BLaER1 (cell line): ENCODE data around the gene LRR1.
"Not testable (repeated sequence)": the region's sequence is repeated elsewhere in the genome, so short reads cannot be mapped to it uniquely, and the experiment has no call there.

Source experiments
- H3K27ac ChIP-seq: shearing (Covaris generic); formaldehyde crosslinking; 2 replicates; pipeline ENCODE4 v1.8.1; 2022
- H3K27me3 ChIP-seq: shearing (Covaris generic); formaldehyde crosslinking; 2 replicates; pipeline ENCODE4 v1.8.1; 2022
- H3K36me3 ChIP-seq: shearing (Covaris generic); formaldehyde crosslinking; 2 replicates; pipeline ENCODE4 v1.8.1; 2022
- H3K4me1 ChIP-seq: shearing (Covaris generic); formaldehyde crosslinking; 2 replicates; pipeline ENCODE4 v1.8.1; 2022
- H3K4me2 ChIP-seq: shearing (Covaris generic); formaldehyde crosslinking; 2 replicates; pipeline ENCODE4 v1.8.1; 2022
- H3K4me3 ChIP-seq: shearing (Covaris generic); formaldehyde crosslinking; 2 replicates; pipeline ENCODE4 v1.8.1; 2022
- H3K9ac ChIP-seq: shearing (Covaris generic); formaldehyde crosslinking; 2 replicates; pipeline ENCODE4 v1.8.1; 2022
- H3K9me3 ChIP-seq: shearing (Covaris generic); formaldehyde crosslinking; 2 replicates; pipeline ENCODE4 v1.8.1; 2022
- H4K20me1 ChIP-seq: shearing (Covaris generic); formaldehyde crosslinking; 2 replicates; pipeline ENCODE4 v1.8.1; 2022
- Cebpa-rat ChIP-seq: shearing (Covaris generic); IDR thresholded peaks from 2 replicates; pipeline ENCODE4 v1.8.1; 2022

The LRR1 gene

GRCh38 chr14:49614196-49614595 is 15.5 kb downstream of the LRR1 start:
- TF ChIP-seq Cebpa-rat, result no peak
- H4K20me1 ChIP-seq, result peaks cover 36% of the 10 kb centered on the region
- H3K4me1 ChIP-seq, result peaks cover 22% of the 10 kb centered on the region
- H3K36me3 ChIP-seq, result peaks cover 74% of the 10 kb centered on the region
- H3K27ac ChIP-seq, result no peak overlapping the region
- H3K27me3 ChIP-seq, result no peaks in the 10 kb centered on the region
- no peak overlapping the region for H3K4me2 ChIP-seq
- no peak overlapping the region for H3K9ac ChIP-seq
- no peaks in the 10 kb centered on the region for H3K9me3 ChIP-seq
- H3K4me3 ChIP-seq, result no peak overlapping the region

DNA sequence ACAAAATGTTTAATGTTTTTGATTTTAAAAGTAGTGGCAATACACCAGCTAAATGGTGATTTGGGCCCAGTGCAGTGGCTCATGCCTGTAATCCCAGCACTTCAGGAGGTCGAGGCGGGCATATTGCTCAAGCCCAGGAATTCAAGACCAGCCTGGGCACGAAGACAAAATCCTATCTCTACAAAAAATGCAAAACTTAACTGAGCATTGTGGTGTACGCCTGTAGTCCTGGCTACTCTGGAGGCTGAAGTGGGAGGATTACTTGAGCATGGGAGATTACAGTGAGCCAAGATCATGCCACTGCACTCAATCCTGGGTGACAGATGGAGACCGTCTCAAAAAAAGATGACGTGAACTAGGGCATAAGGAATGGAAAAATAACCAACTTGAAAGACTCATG is 17.0 kb downstream of the LRR1 start:
- H4K20me1 ChIP-seq, result peaks cover 47% of the 10 kb centered on the region
- no peak overlapping the region for H3K9ac ChIP-seq
- H3K4me1 ChIP-seq, result peaks cover 27% of the 10 kb centered on the region
- no peak overlapping the region for H3K4me2 ChIP-seq
- H3K36me3 ChIP-seq, result peaks cover 60% of the 10 kb centered on the region
- no peak overlapping the region for H3K27ac ChIP-seq
- H3K27me3 ChIP-seq, result no peaks in the 10 kb centered on the region
- no peak for TF ChIP-seq Cebpa-rat
- no peak overlapping the region for H3K4me3 ChIP-seq
- no peaks in the 10 kb centered on the region for H3K9me3 ChIP-seq

- Histone ChIP-seq H3K4me1 (peaks cover 44% of the 10 kb centered on the region), H3K36me3 (peaks cover 49% of the 10 kb centered on the region), H3K27me3 (no peaks in the 10 kb centered on the region), H3K4me3 (no peak overlapping the region), H3K9me3 (no peaks in the 10 kb centered on the region), H4K20me1 (peaks cover 67% of the 10 kb centered on the region), H3K27ac (no peak overlapping the region), H3K9ac (no peak overlapping the region), H3K4me2 (peak overlapping the region; percentile 89)
- no peak for TF ChIP-seq Cebpa-rat
Measured at GRCh38 chr14:49617852-49618519, 19.2 kb downstream of the LRR1 start.

DNA sequence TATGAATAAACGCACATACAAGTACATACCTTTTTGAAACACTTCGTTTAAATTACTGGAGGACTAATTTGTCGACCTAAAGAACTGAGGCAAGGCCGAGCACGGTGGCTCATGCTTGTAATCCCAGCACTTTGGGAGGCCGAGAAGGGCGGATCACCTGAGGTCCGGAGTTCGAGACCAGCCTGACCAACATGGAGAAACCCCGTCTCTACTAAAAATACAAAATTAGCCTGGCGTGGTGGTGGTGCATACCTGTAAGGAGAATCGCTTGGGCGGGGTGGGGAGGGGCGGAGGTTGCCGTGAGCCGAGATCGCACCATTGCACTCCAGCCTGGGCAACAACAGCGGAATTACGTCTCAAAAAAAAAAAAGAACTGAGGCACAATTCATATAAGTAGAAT is 20.5 kb downstream of the LRR1 start:
- not testable (repeated sequence) for H3K27me3 ChIP-seq, H3K9me3 ChIP-seq
- Histone ChIP-seq H3K9ac (peak overlapping the region; percentile 96), H3K4me2 (peak overlapping the region; percentile 89), H3K4me3 (peak overlapping the region; percentile 85), H3K4me1 (peaks cover 57% of the 10 kb centered on the region), H3K36me3 (peaks cover 55% of the 10 kb centered on the region), H3K27ac (0 out of 2 replicates have a peak overlapping the region, but pooled peaks have one; percentile 95), H4K20me1 (peaks cover 80% of the 10 kb centered on the region)

GRCh38 chr14:49619730-49620129 is 21.0 kb downstream of the LRR1 start:
- TF ChIP-seq Cebpa-rat, result no peak
- Histone ChIP-seq H4K20me1 (peaks cover 84% of the 10 kb centered on the region), H3K9ac (peak overlapping the region; percentile 96), H3K9me3 (no peaks in the 10 kb centered on the region), H3K4me3 (peak overlapping the region; percentile 85), H3K27ac (peak overlapping the region; percentile 95), H3K27me3 (no peaks in the 10 kb centered on the region), H3K36me3 (peaks cover 57% of the 10 kb centered on the region), H3K4me1 (peaks cover 61% of the 10 kb centered on the region), H3K4me2 (peak overlapping the region; percentile 89)

GRCh38 chr14:49620182-49621113 is 21.7 kb downstream of the LRR1 start, which contains the start of the genes MGAT2 and RPL36AL:
TSS of gene MGAT2 (plus strand) at chr14:49620799. CDS start at chr14:49621269, 470 bp downstream.
TSS of gene RPL36AL (minus strand) at chr14:49620626. CDS start at chr14:49619104, 1,522 bp downstream.
- Histone ChIP-seq H3K9me3 (no peaks in the 10 kb centered on the region), H4K20me1 (peaks cover 91% of the 10 kb centered on the region), H3K4me1 (peaks cover 61% of the 10 kb centered on the region), H3K4me2 (peak within 1 kb of the TSS; percentile 94), H3K27me3 (no peaks in the 10 kb centered on the region), H3K9ac (peak within 1 kb of the TSS; percentile 96), H3K4me3 (peak within 1 kb of the TSS; percentile 85), H3K27ac (peak within 1 kb of the TSS; percentile 95), H3K36me3 (peaks cover 50% of the 10 kb centered on the region)
- no peak for TF ChIP-seq Cebpa-rat

DNA sequence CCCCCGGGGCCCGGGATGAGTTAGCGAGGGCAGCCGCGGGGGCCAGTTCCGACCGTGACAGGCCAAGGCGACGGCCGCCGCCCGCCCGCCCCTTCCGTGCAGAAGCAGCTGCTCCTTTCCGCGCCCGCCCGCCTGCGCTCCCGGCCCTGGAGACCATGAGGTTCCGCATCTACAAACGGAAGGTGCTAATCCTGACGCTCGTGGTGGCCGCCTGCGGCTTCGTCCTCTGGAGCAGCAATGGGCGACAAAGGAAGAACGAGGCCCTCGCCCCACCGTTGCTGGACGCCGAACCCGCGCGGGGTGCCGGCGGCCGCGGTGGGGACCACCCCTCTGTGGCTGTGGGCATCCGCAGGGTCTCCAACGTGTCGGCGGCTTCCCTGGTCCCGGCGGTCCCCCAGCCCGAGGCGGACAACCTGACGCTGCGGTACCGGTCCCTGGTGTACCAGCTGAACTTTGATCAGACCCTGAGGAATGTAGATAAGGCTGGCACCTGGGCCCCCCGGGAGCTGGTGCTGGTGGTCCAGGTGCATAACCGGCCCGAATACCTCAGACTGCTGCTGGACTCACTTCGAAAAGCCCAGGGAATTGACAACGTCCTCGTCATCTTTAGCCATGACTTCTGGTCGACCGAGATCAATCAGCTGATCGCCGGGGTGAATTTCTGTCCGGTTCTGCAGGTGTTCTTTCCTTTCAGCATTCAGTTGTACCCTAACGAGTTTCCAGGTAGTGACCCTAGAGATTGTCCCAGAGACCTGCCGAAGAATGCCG is 22.6 kb downstream of the LRR1 start:
- H3K9ac ChIP-seq, result peak overlapping the region; percentile 96
- no peak for TF ChIP-seq Cebpa-rat
- no peaks in the 10 kb centered on the region for H3K27me3 ChIP-seq
- H3K36me3 ChIP-seq, result peaks cover 49% of the 10 kb centered on the region
- H3K4me1 ChIP-seq, result peaks cover 61% of the 10 kb centered on the region
- peak overlapping the region; percentile 95 for H3K27ac ChIP-seq
- peak overlapping the region; percentile 94 for H3K4me2 ChIP-seq
- H3K4me3 ChIP-seq, result peak overlapping the region; percentile 85
- peaks cover 93% of the 10 kb centered on the region for H4K20me1 ChIP-seq
- H3K9me3 ChIP-seq, result no peaks in the 10 kb centered on the region

DNA sequence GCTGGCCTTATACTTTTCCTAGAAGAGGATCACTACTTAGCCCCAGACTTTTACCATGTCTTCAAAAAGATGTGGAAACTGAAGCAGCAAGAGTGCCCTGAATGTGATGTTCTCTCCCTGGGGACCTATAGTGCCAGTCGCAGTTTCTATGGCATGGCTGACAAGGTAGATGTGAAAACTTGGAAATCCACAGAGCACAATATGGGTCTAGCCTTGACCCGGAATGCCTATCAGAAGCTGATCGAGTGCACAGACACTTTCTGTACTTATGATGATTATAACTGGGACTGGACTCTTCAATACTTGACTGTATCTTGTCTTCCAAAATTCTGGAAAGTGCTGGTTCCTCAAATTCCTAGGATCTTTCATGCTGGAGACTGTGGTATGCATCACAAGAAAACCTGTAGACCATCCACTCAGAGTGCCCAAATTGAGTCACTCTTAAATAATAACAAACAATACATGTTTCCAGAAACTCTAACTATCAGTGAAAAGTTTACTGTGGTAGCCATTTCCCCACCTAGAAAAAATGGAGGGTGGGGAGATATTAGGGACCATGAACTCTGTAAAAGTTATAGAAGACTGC is 23.4 kb downstream of the LRR1 start:
- H4K20me1 ChIP-seq, result peaks cover 93% of the 10 kb centered on the region
- peak overlapping the region; percentile 94 for H3K4me2 ChIP-seq
- TF ChIP-seq Cebpa-rat, result no peak
- H3K9me3 ChIP-seq, result no peaks in the 10 kb centered on the region
- H3K27me3 ChIP-seq, result no peaks in the 10 kb centered on the region
- H3K4me3 ChIP-seq, result peak overlapping the region; percentile 85
- peak overlapping the region; percentile 95; the same call in 1 of the 2 replicates for H3K27ac ChIP-seq
- H3K9ac ChIP-seq, result peak overlapping the region; percentile 96
- peaks cover 49% of the 10 kb centered on the region for H3K36me3 ChIP-seq
- peaks cover 59% of the 10 kb centered on the region for H3K4me1 ChIP-seq

DNA sequence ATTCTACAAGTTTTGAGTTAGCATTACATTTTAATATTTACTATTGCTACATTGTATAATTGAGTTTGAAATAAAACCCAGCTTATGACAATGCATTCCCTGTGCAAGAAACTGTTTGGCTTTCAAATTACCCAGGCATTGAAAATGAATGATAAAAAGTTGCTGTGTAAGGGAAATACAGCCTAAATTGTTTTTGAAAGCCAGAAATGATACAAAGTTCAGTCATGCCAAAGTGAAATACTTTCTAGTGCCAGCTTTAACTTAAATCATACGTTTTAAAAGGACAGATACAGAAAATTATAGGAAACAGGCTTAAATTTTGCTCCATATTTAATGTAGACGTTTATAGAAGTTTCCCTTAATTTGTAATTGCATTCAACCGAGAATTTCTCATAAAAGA is 24.6 kb downstream of the LRR1 start:
- H3K27me3 ChIP-seq, result no peaks in the 10 kb centered on the region
- peaks cover 40% of the 10 kb centered on the region for H3K36me3 ChIP-seq
- peak overlapping the region; percentile 63 for H3K9ac ChIP-seq
- TF ChIP-seq Cebpa-rat, result no peak
- H3K9me3 ChIP-seq, result no peaks in the 10 kb centered on the region
- peak overlapping the region; percentile 94 for H3K4me2 ChIP-seq
- peak overlapping the region; percentile 85 for H3K4me3 ChIP-seq
- H3K27ac ChIP-seq, result no peak overlapping the region
- H3K4me1 ChIP-seq, result peaks cover 48% of the 10 kb centered on the region
- peaks cover 93% of the 10 kb centered on the region for H4K20me1 ChIP-seq
